CD4-positive, alpha-beta memory T cell (primary cell): ENCODE results near the gene CD248. TPM values are rescaled to one million over a fixed set of nuclear protein-coding genes. Genes with fewer than 3 reads are reported as not detected.

Source experiments
- CTCF ChIA-PET: fragments of 350-600 bp; sonication (Branson Sonifier 250); formaldehyde crosslinking; loops from one replicate; lab custom pipeline; 2021; ENCODE audit warnings: inconsistent platforms; ENCODE audit not compliant: partially characterized antibody; lab: Charles Lee
- POLR2A ChIA-PET: fragments of 350-600 bp; sonication (Branson Sonifier 250); formaldehyde crosslinking; loops from one replicate; lab custom pipeline; 2021; ENCODE audit not compliant: partially characterized antibody; lab: Charles Lee
- DNase-seq, 5 donors: peaks; one replicate each; pipeline versions ENCODE4 v3.0.0 to v3.0.0-alpha.2; 2020 to 2022; ENCODE audit warnings: mixed read lengths in 1 of 5
- H3K27ac ChIP-seq: one replicate; pipeline ENCODE4 v1.7.0; 2013; ENCODE audit warnings: low read depth, low read length
- H3K27me3 ChIP-seq: 2 replicates; pipeline ENCODE4 v1.7.0; 2013; ENCODE audit warnings: mild to moderate bottlenecking, low read length, moderate library complexity; ENCODE audit not compliant: insufficient read depth
- H3K36me3 ChIP-seq: 2 replicates; pipeline ENCODE4 v1.7.0; 2013; ENCODE audit warnings: mild to moderate bottlenecking, low read length, moderate library complexity; ENCODE audit not compliant: insufficient read depth
- H3K4me1 ChIP-seq: 2 replicates; pipeline ENCODE4 v1.7.0; 2013; ENCODE audit warnings: mild to moderate bottlenecking, low read length, moderate library complexity; ENCODE audit not compliant: insufficient read depth
- H3K4me3 ChIP-seq, 2 donors: one replicate each; pipeline ENCODE4 v1.7.0; 2013; ENCODE audit warnings: low read length in 2 of 2, mild to moderate bottlenecking in 1 of 2
- H3K9me3 ChIP-seq, 2 donors: one replicate each; pipeline ENCODE4 v1.7.0; 2013; ENCODE audit warnings: low read length in 2 of 2, control low read depth in 1 of 2; ENCODE audit not compliant: control insufficient read depth in 1 of 2
- H3K27ac Mint-ChIP-seq, 7 donors: one replicate each; pipeline ENCODE4 v1.8.0; 2020 to 2021; ENCODE audit warnings: mixed read lengths in 7 of 7, mild to moderate bottlenecking in 6 of 7, inconsistent platforms in 3 of 7, moderate library complexity in 3 of 7
- H3K27me3 Mint-ChIP-seq, 2 donors: one replicate each; pipeline ENCODE4 v1.8.0; 2020 to 2021; ENCODE audit warnings: mixed read lengths in 2 of 2
- H3K36me3 Mint-ChIP-seq, 2 donors: one replicate each; pipeline ENCODE4 v1.8.0; 2020 to 2021; ENCODE audit warnings: mixed read lengths in 2 of 2, inconsistent platforms in 1 of 2, mild to moderate bottlenecking in 1 of 2
- H3K4me1 Mint-ChIP-seq, 4 donors: one replicate each; pipeline ENCODE4 v1.8.0; 2020 to 2021; ENCODE audit warnings: mixed read lengths in 4 of 4, mild to moderate bottlenecking in 1 of 4
- H3K4me3 Mint-ChIP-seq, 8 donors: one replicate each; pipeline ENCODE4 v1.8.0; 2020 to 2021; ENCODE audit warnings: mixed read lengths in 8 of 8, mild to moderate bottlenecking in 7 of 8, moderate library complexity in 6 of 8, inconsistent platforms in 3 of 8
- H3K9me3 Mint-ChIP-seq, 8 donors: one replicate each; pipeline ENCODE4 v1.8.0; 2020 to 2021; ENCODE audit warnings: mixed read lengths in 8 of 8, mild to moderate bottlenecking in 5 of 8, inconsistent platforms in 3 of 8, moderate library complexity in 1 of 8
- intact Hi-C: fragments of 100-400 bp; cut with micrococcal nuclease; formaldehyde crosslinking; loops from one replicate; pipeline ENCODE4 v1.15.1; 2023
- polyA plus RNA-seq, 2 donors: library from polyadenylated mRNA; unstranded; fragments of 300-500 nt; fragmentation: Illumina TruSeq; gene quantifications; one replicate each; pipeline ENCODE4 v1.2.3, GENCODE V29; 2021
- total RNA-seq, 2 experiments: library from RNA; stranded (reverse); gene quantifications; one replicate each; pipeline ENCODE4 v1.2.3, GENCODE V29; 2021

Gene CD248
- total and polyA plus RNA-seq, 4 experiments from 2014 or later, result 0.12 to 0.18 TPM; not detected in 2

DNA sequence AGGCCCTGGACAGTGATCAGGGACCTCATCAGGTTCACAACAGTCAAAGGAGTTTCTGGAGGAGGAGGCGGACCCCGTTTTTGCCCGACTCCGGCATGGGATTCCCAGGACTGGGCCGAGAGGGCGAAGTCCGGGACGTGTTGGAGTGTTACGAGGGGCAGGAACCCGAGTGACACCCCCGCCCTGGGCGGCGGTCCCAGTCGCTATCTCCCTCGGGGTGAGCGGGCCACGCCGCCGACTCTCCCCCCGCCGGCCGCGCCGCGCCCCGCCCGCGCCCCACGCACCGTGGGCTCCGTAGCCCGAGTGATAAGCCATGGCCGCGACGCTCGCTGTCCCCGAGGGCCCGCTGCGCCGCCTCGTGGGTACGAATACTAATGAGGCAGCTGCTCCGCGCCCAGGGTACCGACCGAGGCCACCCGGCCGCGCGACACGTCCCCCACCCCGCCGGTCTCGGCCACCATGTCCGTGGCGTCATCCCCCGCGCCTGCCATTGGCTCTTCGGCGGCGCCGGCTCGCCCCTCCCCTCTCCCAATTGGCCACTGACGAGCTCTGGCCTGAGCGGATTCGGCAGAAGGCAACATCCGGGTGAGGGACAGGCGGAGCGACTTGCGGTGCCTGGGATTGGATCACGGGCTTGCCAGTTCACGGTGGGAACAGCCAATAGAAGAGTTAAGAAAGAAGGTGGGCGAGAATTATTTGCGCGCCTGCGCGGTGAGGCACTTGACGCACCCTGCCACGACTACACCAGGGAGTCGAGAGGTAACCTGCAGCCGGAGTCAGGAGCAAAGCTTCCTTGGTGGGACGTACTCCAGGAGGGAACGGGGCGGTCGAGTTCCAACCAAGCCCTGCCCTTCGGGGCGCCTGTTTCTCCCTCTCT is 27.9 kb downstream of the CD248 start, which contains the start of gene YIF1A:
TSS of gene YIF1A (minus strand) at position 473 of the 877 bp plus-strand sequence. CDS start at position 315, 158 bp downstream.
- Histone ChIP-seq H3K9me3 (no peaks in the 10 kb centered on the region), H3K4me3 (peak within 1 kb of the TSS; percentile 70 to 84), H3K27ac (peak within 1 kb of the TSS; percentile 88), H3K4me1 (peaks cover 39% of the 10 kb centered on the region), H3K36me3 (no peaks in the 10 kb centered on the region), H3K27me3 (no peaks in the 10 kb centered on the region)
- no peaks in the 10 kb centered on the region for H3K9me3 Mint-ChIP-seq
- peak; percentile 98 to 100 (median 99) for DNase-seq
- peaks cover 16 to 49% (median 29%) of the 10 kb centered on the region in 4 donors for H3K4me1 Mint-ChIP-seq
- intact Hi-C loops, result loop anchor here (1.0 kb wide), 3 partner anchors 21 to 132 kb away; partner anchors contain the start of genes NPAS4 and RAB1B
- peak within 1 kb of the TSS; percentile 83 to 98 (median 96) for H3K27ac Mint-ChIP-seq
- ChIA-PET POLR2A (interaction anchor here (0.6 to 13.4 kb wide), 29 partner anchors 10 to 1154 kb away, joined by 3 to 167 read pairs (median 3); partner anchors contain the start of genes B4GAT1, BRMS1, CNIH2 and MALAT1), CTCF (interaction anchor here (0.9 to 6.4 kb wide), 6 partner anchors 18 to 100 kb away, joined by 3 to 29 read pairs (median 8); partner anchors contain the start of gene RAB1B)
- peaks cover 10 to 14% of the 10 kb centered on the region in 2 donors for H3K27me3 Mint-ChIP-seq
- H3K4me3 Mint-ChIP-seq, result peak within 1 kb of the TSS; percentile 87 to 96 (median 92)
- H3K36me3 Mint-ChIP-seq, result peaks cover 0 to 1% of the 10 kb centered on the region in 2 donors

DNA sequence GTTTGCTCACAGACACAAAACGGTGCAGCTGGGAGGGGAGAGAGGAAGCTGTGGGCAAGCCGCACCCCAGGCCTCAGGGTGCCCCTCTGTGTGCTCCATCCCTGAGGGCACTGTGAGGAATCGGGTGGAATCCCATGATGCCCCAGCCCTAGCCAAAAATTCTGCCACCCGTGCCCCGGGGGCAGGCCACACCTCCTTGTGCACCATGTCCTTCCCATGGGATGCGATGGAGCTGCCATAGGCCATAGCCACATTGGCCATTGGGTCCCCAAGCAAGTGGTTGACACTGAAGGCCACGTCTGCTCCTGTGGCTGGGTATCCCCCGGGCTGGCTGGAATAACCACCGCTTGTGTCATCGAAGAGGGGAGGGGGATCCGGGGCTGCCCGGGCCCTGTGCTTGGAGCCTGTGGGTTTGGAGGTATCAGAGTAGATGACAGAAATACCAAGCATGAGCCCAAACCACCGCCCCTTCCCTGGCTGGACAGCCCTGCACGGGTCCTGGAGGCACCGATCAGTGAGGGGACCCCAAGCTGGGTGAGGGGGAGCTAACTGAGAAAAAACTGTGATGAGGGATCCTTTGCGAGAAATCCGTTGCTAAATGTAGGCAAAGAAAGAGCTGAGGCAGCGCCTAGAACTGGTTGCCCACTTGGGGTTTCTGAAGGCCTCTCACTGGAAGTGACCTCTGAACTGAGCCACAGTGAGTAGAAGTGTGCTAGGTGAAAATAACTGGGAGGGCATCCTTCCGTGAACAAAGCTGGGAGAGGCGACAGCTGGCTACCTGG is 28.8 kb downstream of the CD248 start:
- intact Hi-C loops, result no loop called here
- CTCF ChIA-PET, result interaction anchor here (0.9 to 6.4 kb wide), 5 partner anchors 20 to 100 kb away, joined by 4 to 29 read pairs (median 9); partner anchors contain the start of gene RAB1B

DNA sequence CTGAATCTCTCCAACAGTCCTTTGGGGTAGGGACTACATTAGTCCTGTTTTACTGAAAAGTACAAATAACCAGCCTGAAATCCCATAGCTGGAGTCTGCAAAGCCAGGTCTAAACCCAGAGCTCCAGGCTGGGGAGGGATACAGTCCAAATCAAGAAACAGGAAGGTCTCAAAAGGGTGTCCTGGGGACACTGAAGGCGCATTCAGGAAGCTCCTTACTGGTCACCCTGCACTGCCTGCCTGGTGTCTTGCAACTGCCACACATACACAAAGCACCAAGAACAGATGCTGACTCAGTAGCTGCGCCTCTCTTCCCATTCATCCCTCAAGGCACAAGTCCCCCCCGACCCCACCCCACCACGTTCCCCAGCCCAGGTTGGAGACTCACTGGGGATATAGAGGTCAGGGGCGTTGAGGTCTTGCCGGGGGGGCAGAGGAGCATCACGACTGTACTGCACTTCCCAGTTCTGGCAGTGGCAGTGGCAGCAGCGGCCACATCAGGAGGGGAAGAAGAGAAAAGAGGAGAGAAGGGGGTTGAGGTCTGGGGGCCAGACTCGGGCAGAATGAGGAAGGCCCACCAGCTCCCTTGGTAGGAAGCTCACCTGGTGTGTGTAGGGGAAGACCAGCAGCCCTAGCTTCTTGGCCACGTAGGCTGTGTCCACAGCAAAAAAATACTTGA is 29.5 kb downstream of the CD248 start:
- ChIA-PET POLR2A (interaction anchor here (1.1 to 13.4 kb wide), 3 partner anchors 17 to 29 kb away, joined by 3 to 167 read pairs (median 53); partner anchors contain the start of gene RAB1B), CTCF (interaction anchor here (1.1 to 6.4 kb wide), 5 partner anchors 19 to 66 kb away, joined by 3 to 29 read pairs (median 9); partner anchors contain the start of gene RAB1B)
- no peaks in the 10 kb centered on the region for H3K27me3 ChIP-seq
- peaks cover 0 to 3% of the 10 kb centered on the region in 2 donors for H3K27me3 Mint-ChIP-seq
- no peaks in the 10 kb centered on the region for H3K9me3 Mint-ChIP-seq
- peaks cover 46% of the 10 kb centered on the region for H3K4me1 ChIP-seq
- DNase-seq, result no peak
- H3K27ac ChIP-seq, result no peak overlapping the region
- H3K4me1 Mint-ChIP-seq, result peaks cover 20 to 53% (median 31%) of the 10 kb centered on the region in 4 donors
- peak overlapping the region; percentile 62 to 96 (median 90) for H3K4me3 Mint-ChIP-seq
- H3K9me3 ChIP-seq, result no peaks in the 10 kb centered on the region
- H3K36me3 Mint-ChIP-seq, result peaks cover 0 to 1% of the 10 kb centered on the region in 2 donors
- H3K36me3 ChIP-seq, result no peaks in the 10 kb centered on the region
- H3K27ac Mint-ChIP-seq, result peak overlapping the region in 4 of 7 donors; percentile 22 to 78 (median 64)
- intact Hi-C loops, result no loop called here
- no peak overlapping the region for H3K4me3 ChIP-seq

More for the DNA sequence above, 28.8 kb downstream of the CD248 start:
- Histone ChIP-seq H3K4me1 (peaks cover 40% of the 10 kb centered on the region), H3K27ac (peak overlapping the region; percentile 88), H3K36me3 (no peaks in the 10 kb centered on the region), H3K4me3 (peak overlapping the region; percentile 70 to 73), H3K9me3 (no peaks in the 10 kb centered on the region), H3K27me3 (no peaks in the 10 kb centered on the region)
- Mint-ChIP-seq H3K27me3 (peaks cover 6 to 9% of the 10 kb centered on the region in 2 donors), H3K9me3 (no peaks in the 10 kb centered on the region), H3K4me3 (peak overlapping the region; percentile 87 to 96 (median 92)), H3K27ac (peak overlapping the region; percentile 79 to 94 (median 89)), H3K4me1 (peaks cover 17 to 52% (median 29%) of the 10 kb centered on the region in 4 donors), H3K36me3 (peaks cover 0 to 1% of the 10 kb centered on the region in 2 donors)
- POLR2A ChIA-PET, result interaction anchor here (0.7 to 13.4 kb wide), 10 partner anchors 18 to 1153 kb away, joined by 3 to 167 read pairs (median 4); partner anchors contain the start of genes NPAS4, RAB1B and SYVN1
- DNase-seq, result no peak

DNA sequence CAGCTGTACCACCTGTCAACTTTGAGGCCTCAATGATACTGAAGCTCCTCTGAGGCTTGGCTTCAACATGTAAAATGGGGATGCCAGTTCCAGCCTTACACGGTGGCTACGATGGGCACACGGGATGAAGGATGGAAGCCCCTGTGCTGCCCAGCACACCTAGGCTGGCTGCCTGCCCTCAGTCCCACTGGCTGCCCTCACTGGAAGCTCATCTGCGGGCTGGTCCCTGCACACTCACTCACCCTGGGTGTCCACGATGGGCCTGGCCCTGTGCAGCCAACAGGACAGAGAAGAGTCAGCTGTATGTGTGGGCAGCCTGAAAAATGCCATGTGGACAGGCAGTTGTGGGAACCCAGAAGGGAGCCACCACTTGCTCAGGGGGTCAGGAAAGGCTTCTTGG is 30.1 kb downstream of the CD248 start:
- no peak for DNase-seq
- peaks cover 48% of the 10 kb centered on the region for H3K4me1 ChIP-seq
- no peak overlapping the region for H3K27ac ChIP-seq
- Mint-ChIP-seq H3K9me3 (no peaks in the 10 kb centered on the region), H3K27ac (peak overlapping the region in 2 of 7 donors; percentile 17 to 22), H3K27me3 (peaks cover 0 to 3% of the 10 kb centered on the region in 2 donors), H3K4me3 (peak overlapping the region in 6 of 8 donors; percentile 1 to 67 (median 54)), H3K4me1 (peaks cover 24 to 60% (median 37%) of the 10 kb centered on the region in 4 donors), H3K36me3 (peaks cover 0 to 1% of the 10 kb centered on the region in 2 donors)
- no peaks in the 10 kb centered on the region for H3K27me3 ChIP-seq
- no peak overlapping the region for H3K4me3 ChIP-seq
- POLR2A ChIA-PET, result interaction anchor here (0.6 to 13.4 kb wide), 4 partner anchors 17 to 549 kb away, joined by 3 to 167 read pairs (median 4); partner anchors contain the start of gene RAB1B
- CTCF ChIA-PET, result interaction anchor here (1.1 to 6.4 kb wide), 4 partner anchors 19 to 65 kb away, joined by 3 to 29 read pairs (median 12); partner anchors contain the start of gene RAB1B
- no peaks in the 10 kb centered on the region for H3K9me3 ChIP-seq
- intact Hi-C loops, result no loop called here
- no peaks in the 10 kb centered on the region for H3K36me3 ChIP-seq

DNA sequence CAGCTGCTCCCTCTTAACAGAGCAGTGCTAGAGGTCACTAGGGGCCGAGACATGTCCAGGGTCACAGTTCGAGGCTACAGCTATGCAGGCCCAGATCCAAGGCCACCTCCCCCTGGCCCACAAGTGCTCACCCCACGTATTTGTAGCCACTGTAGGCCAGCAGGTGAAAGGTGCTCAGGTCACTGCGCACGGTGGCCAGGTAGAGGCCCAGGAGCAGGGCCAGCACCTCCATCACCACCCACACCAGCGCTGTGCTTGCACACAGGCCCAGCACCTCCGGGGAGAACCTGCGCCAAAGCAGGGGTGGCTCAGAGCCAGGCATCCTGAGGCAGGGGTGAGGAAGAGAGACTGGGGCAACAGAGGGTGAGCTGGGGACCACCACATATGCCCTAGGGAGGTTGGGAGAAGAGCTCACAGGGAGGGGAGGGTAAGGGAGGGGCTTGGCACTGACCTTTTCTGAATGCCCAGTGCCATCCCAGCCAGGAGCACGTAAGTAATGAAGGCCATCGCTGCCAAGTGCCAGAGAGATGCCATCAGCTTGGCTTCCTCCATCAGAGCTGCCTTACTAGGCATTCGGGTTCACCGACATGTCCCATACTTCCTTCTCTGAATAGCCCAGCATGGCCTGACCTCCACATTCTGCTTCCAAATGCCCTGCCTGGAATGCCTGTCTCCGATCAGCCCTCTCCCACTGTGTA is 31.4 kb downstream of the CD248 start:
- CTCF ChIA-PET, result interaction anchor here (6.4 kb wide), 1 partner anchor 26 kb away, joined by 29 read pairs; no protein-coding TSS in a partner anchor
- Histone ChIP-seq H3K4me3 (no peak overlapping the region), H3K36me3 (no peaks in the 10 kb centered on the region), H3K27ac (no peak overlapping the region), H3K9me3 (no peaks in the 10 kb centered on the region), H3K4me1 (peaks cover 44% of the 10 kb centered on the region), H3K27me3 (no peaks in the 10 kb centered on the region)
- DNase-seq, result no peak
- intact Hi-C loops, result no loop called here
- H3K9me3 Mint-ChIP-seq, result no peaks in the 10 kb centered on the region
- peaks cover 22 to 58% (median 38%) of the 10 kb centered on the region in 4 donors for H3K4me1 Mint-ChIP-seq
- peak overlapping the region in 2 of 7 donors; percentile 48 to 65 for H3K27ac Mint-ChIP-seq
- H3K27me3 Mint-ChIP-seq, result peaks cover 1 to 3% of the 10 kb centered on the region in 2 donors
- peak overlapping the region in 1 of 8 donors; percentile 39 for H3K4me3 Mint-ChIP-seq
- POLR2A ChIA-PET, result interaction anchor here (1.3 to 13.4 kb wide), 3 partner anchors 16 to 27 kb away, joined by 4 to 167 read pairs (median 4); partner anchors contain the start of gene RAB1B
- peaks cover 0 to 1% of the 10 kb centered on the region in 2 donors for H3K36me3 Mint-ChIP-seq
